Fibroblast of lung (primary cell): ENCODE measurements around the gene TSC22D2. TPM values are rescaled to one million over a fixed set of nuclear protein-coding genes. Genes with fewer than 3 reads are reported as not detected.
A peak's percentile ranks its signal among the peaks of the same experiment; 100 is the strongest.

Experiments
- DNase-seq, 2 donors: peaks; one replicate each; pipeline versions ENCODE4 v3.0.0 to v3.0.0-alpha.2; 2010; ENCODE audit warnings: low read depth in 2 of 2
- H2AFZ ChIP-seq: 2 replicates; pipeline ENCODE4 v1.5.1; 2012; ENCODE audit warnings: low read length, control low read depth, inconsistent platforms
- H3K27ac ChIP-seq: 2 replicates; pipeline ENCODE4 v1.5.1; 2011; ENCODE audit warnings: low read length, control low read depth; ENCODE audit not compliant: insufficient read depth
- H3K27me3 ChIP-seq: 2 replicates; pipeline ENCODE4 v1.5.1; 2011; ENCODE audit warnings: mild to moderate bottlenecking, low read length; ENCODE audit not compliant: control insufficient read depth, insufficient read depth
- H3K36me3 ChIP-seq: 2 replicates; pipeline ENCODE4 v1.5.1; 2011; ENCODE audit warnings: low read length; ENCODE audit not compliant: control insufficient read depth, insufficient read depth
- H3K4me1 ChIP-seq: 2 replicates; pipeline ENCODE4 v1.5.1; 2011; ENCODE audit warnings: low read length; ENCODE audit not compliant: control insufficient read depth, insufficient read depth; ENCODE audit errors: extremely low read depth
- H3K4me2 ChIP-seq: 2 replicates; pipeline ENCODE4 v1.5.1; 2011; ENCODE audit warnings: low read length, control low read depth; ENCODE audit not compliant: insufficient read depth; ENCODE audit errors: extremely low read depth
- H3K4me3 ChIP-seq, 4 experiments: fragments of 200-600 bp in 1 of 4; sonication (generic) in 1 of 4; replicated peaks in 1 of 4; 2 replicates each; pipeline ENCODE4 v1.5.1; 2011 to 2016; ENCODE audit warnings: low read length in 4 of 4, low read depth in 3 of 4, mild to moderate bottlenecking in 3 of 4, control low read depth in 2 of 4, inconsistent platforms in 1 of 4, mixed read lengths in 1 of 4; ENCODE audit not compliant: insufficient read depth in 1 of 4; ENCODE audit errors: control extremely low read depth in 1 of 4
- H3K79me2 ChIP-seq: 2 replicates; pipeline ENCODE4 v1.5.1; 2012; ENCODE audit warnings: mild to moderate bottlenecking, low read length, inconsistent platforms; ENCODE audit not compliant: control insufficient read depth, insufficient read depth
- H3K9ac ChIP-seq: 2 replicates; pipeline ENCODE4 v1.5.1; 2011; ENCODE audit warnings: mild to moderate bottlenecking, low read length, control low read depth; ENCODE audit not compliant: insufficient read depth
- H3K9me3 ChIP-seq: 2 replicates; pipeline ENCODE4 v1.5.1; 2012; ENCODE audit warnings: low read depth, low read length; ENCODE audit not compliant: control insufficient read depth, insufficient read depth
- H4K20me1 ChIP-seq: 2 replicates; pipeline ENCODE4 v1.5.1; 2011; ENCODE audit warnings: low read length; ENCODE audit not compliant: control insufficient read depth, insufficient read depth; ENCODE audit errors: extremely low read depth
- CTCF ChIP-seq, 2 donors: IDR thresholded peaks in 1 of 2; conservative IDR thresholded peaks in 1 of 2; 1 replicate in 1 of 2; 2 replicates in 1 of 2; pipeline ENCODE4 v1.5.1; 2011 to 2012; ENCODE audit warnings: low read length in 2 of 2, control low read depth in 1 of 2, inconsistent platforms in 1 of 2, low read depth in 1 of 2, mild to moderate bottlenecking in 1 of 2
- EZH2 ChIP-seq: IDR thresholded peaks from 2 replicates; pipeline ENCODE4 v1.5.1; 2012; ENCODE audit warnings: low read length, control low read depth, mild to moderate bottlenecking; ENCODE audit errors: missing control alignments
- polyA plus RNA-seq, 2 donors: library from polyadenylated mRNA; depleted of rRNA in 1 of 2; stranded (reverse) in 1 of 2; unstranded in 1 of 2; fragments of >200 nt; gene quantifications; 2 replicates each; pipeline ENCODE4 v1.2.1, GENCODE V29; 2011 to 2012; ENCODE audit warnings: missing spikeins in 1 of 2
- total RNA-seq: library from RNA; depleted of rRNA; stranded (reverse); fragments of >200 nt; gene quantifications from 2 replicates; pipeline ENCODE4 v1.2.1, GENCODE V29; 2014

Gene TSC22D2
- total and polyA plus RNA-seq, 2 donors (not counting 1 experiment from before 2014, with no cell fraction given) = 23.6 to 29.3 TPM

- H3K9ac ChIP-seq = no peak overlapping the region
- H3K27me3 ChIP-seq = no peaks in the 10 kb centered on the region
- no peak for TF ChIP-seq EZH2
- TF ChIP-seq CTCF (conservative IDR thresholded peaks at IDR 0.05 in 1 of 2, IDR thresholded peaks at IDR 0.05 in 1 of 2; ENCODE audit: low read depth in 1 of 2, low read length in 2 of 2) = no peak
- H3K4me3 ChIP-seq = no peak overlapping the region
- H3K79me2 ChIP-seq = peaks cover 87% of the 10 kb centered on the region
- no peak overlapping the region for H3K4me2 ChIP-seq
- H3K9me3 ChIP-seq = no peaks in the 10 kb centered on the region
- peaks cover 2% of the 10 kb centered on the region for H3K36me3 ChIP-seq
- DNase-seq = peak in 1 of 2 donors; percentile 17
- H4K20me1 ChIP-seq = peaks cover 5% of the 10 kb centered on the region
- H3K4me1 ChIP-seq = peaks cover 14% of the 10 kb centered on the region
- H2AFZ ChIP-seq = no peak overlapping the region
- H3K27ac ChIP-seq = no peak overlapping the region
Measured at GRCh38 chr3:150444371-150444770, 36.3 kb downstream of the TSC22D2 start.

GRCh38 chr3:150446470-150446977, 38.4 kb downstream of the TSC22D2 start:
- Histone ChIP-seq H3K27ac (no peak overlapping the region), H2AFZ (no peak overlapping the region), H3K4me3 (no peak overlapping the region), H3K4me1 (peaks cover 14% of the 10 kb centered on the region), H3K9ac (no peak overlapping the region), H4K20me1 (peaks cover 6% of the 10 kb centered on the region), H3K27me3 (no peaks in the 10 kb centered on the region), H3K9me3 (no peaks in the 10 kb centered on the region), H3K79me2 (peaks cover 87% of the 10 kb centered on the region), H3K36me3 (peaks cover 1% of the 10 kb centered on the region), H3K4me2 (no peak overlapping the region)
- DNase-seq = no peak
- TF ChIP-seq EZH2 (no peak), CTCF (conservative IDR thresholded peaks at IDR 0.05 in 1 of 2, IDR thresholded peaks at IDR 0.05 in 1 of 2; ENCODE audit: low read depth in 1 of 2, low read length in 2 of 2) (no peak)

- Histone ChIP-seq H3K27ac (peak overlapping the region; percentile 0), H2AFZ (no peak overlapping the region), H3K9ac (no peak overlapping the region), H4K20me1 (peaks cover 6% of the 10 kb centered on the region), H3K79me2 (peaks cover 87% of the 10 kb centered on the region), H3K4me2 (peak overlapping the region; percentile 7), H3K9me3 (no peaks in the 10 kb centered on the region), H3K27me3 (no peaks in the 10 kb centered on the region), H3K4me1 (peaks cover 14% of the 10 kb centered on the region), H3K4me3 (no peak overlapping the region), H3K36me3 (no peaks in the 10 kb centered on the region)
- no peak for TF ChIP-seq EZH2
- no peak for TF ChIP-seq CTCF (conservative IDR thresholded peaks at IDR 0.05 in 1 of 2, IDR thresholded peaks at IDR 0.05 in 1 of 2; ENCODE audit: low read depth in 1 of 2, low read length in 2 of 2)
- peak in 1 of 2 donors; percentile 52 for DNase-seq
Measured at GRCh38 chr3:150447084-150447483, 39.0 kb downstream of the TSC22D2 start.
